AML-193 (cell line): ENCODE measurements around the gene DPH3.

Experiments used
- DNase-seq, 2 experiments: peaks; one replicate each; lab custom pipeline; 2025; lab: John Stamatoyannopoulos, UW

DPH3 gene

GRCh38 chr3:16233806-16234205, 30.9 kb downstream of the DPH3 start:
- DNase-seq, result no peak

- no peak for DNase-seq
Measured at GRCh38 chr3:16231983-16232382, 32.8 kb downstream of the DPH3 start.

- no peak for DNase-seq
Measured at GRCh38 chr3:16229681-16230080, 35.1 kb downstream of the DPH3 start.

- DNase-seq, result no peak
Measured at GRCh38 chr3:16227566-16227965, 37.2 kb downstream of the DPH3 start.

- no peak for DNase-seq
Measured at GRCh38 chr3:16224325-16224724, 40.4 kb downstream of the DPH3 start.

GRCh38 chr3:16222547-16222946, 42.2 kb downstream of the DPH3 start:
- DNase-seq, result no peak

- no peak for DNase-seq
Measured at GRCh38 chr3:16221990-16222389, 42.8 kb downstream of the DPH3 start.

- DNase-seq, result no peak
Measured at GRCh38 chr3:16219777-16220176, 45.0 kb downstream of the DPH3 start.

- no peak for DNase-seq
Measured at GRCh38 chr3:16216373-16216935, 48.3 kb downstream of the DPH3 start.

GRCh38 chr3:16214366-16214765, 50.4 kb downstream of the DPH3 start:
- DNase-seq, result no peak

GRCh38 chr3:16211176-16211904, 53.4 kb downstream of the DPH3 start:
- peak in 1 of 2 experiments; percentile 9 for DNase-seq
